Keratinocyte (primary cell): ENCODE data around the gene ARHGAP32. TPM values are rescaled to one million over a fixed set of nuclear protein-coding genes. Genes with fewer than 3 reads are reported as not detected.

Experiments used
- DNase-seq: peaks from one replicate; pipeline ENCODE4 v3.0.0-alpha.2; 2011; ENCODE audit warnings: low read depth, missing footprints, low spot score
- FAIRE-seq: peaks from 2 replicates; lab custom pipeline; 2011; peaks lifted over from hg19 to GRCh38; lab: Jason Lieb, UNC
- H2AFZ ChIP-seq: 2 replicates; pipeline ENCODE4 v1.6.0; 2012; ENCODE audit warnings: low read length, control low read depth, inconsistent platforms; ENCODE audit not compliant: control insufficient read depth
- H3K27ac ChIP-seq: 2 replicates; pipeline ENCODE4 v1.5.1; 2011; ENCODE audit warnings: low read length; ENCODE audit not compliant: control insufficient read depth, insufficient read depth
- H3K27me3 ChIP-seq: 3 replicates; pipeline ENCODE4 v1.6.0; 2011; ENCODE audit warnings: low read length; ENCODE audit not compliant: control insufficient read depth, insufficient read depth; ENCODE audit errors: extremely low read depth
- H3K36me3 ChIP-seq, 2 experiments: 2 replicates in 1 of 2; 3 replicates in 1 of 2; pipeline ENCODE4 v1.5.1; 2011; ENCODE audit warnings: low read length in 2 of 2, mild to moderate bottlenecking in 1 of 2; ENCODE audit not compliant: control insufficient read depth in 2 of 2, insufficient read depth in 2 of 2; ENCODE audit errors: extremely low read depth in 1 of 2
- H3K4me1 ChIP-seq: 3 replicates; pipeline ENCODE4 v1.5.1; 2011; ENCODE audit warnings: low read length; ENCODE audit not compliant: control insufficient read depth, insufficient read depth; ENCODE audit errors: extremely low read depth
- H3K4me2 ChIP-seq: 3 replicates; pipeline ENCODE4 v1.6.0; 2011; ENCODE audit warnings: low read depth, low read length; ENCODE audit not compliant: control insufficient read depth, insufficient read depth; ENCODE audit errors: extremely low read depth
- H3K4me3 ChIP-seq, 3 experiments: fragments of 200-600 bp in 1 of 3; sonication (generic) in 1 of 3; 2 replicates in 2 of 3; 3 replicates in 1 of 3; pipeline ENCODE4 v1.5.1; 2011 to 2016; ENCODE audit warnings: low read length in 3 of 3, mild to moderate bottlenecking in 3 of 3, control low read depth in 2 of 3, inconsistent platforms in 1 of 3, low read depth in 1 of 3, mixed read lengths in 1 of 3, mixed run types in 1 of 3, moderate library complexity in 1 of 3; ENCODE audit not compliant: control insufficient read depth in 2 of 3, insufficient read depth in 2 of 3; ENCODE audit errors: extremely low read depth in 1 of 3
- H3K79me2 ChIP-seq: 2 replicates; pipeline ENCODE4 v1.6.0; 2012; ENCODE audit warnings: low read length; ENCODE audit not compliant: control insufficient read depth, insufficient read depth
- H3K9ac ChIP-seq: 3 replicates; pipeline ENCODE4 v1.6.0; 2011; ENCODE audit warnings: low read length; ENCODE audit not compliant: control insufficient read depth, insufficient read depth; ENCODE audit errors: extremely low read depth
- H3K9me1 ChIP-seq: 3 replicates; pipeline ENCODE4 v1.6.0; 2011; ENCODE audit warnings: low read length; ENCODE audit not compliant: control insufficient read depth, insufficient read depth; ENCODE audit errors: extremely low read depth
- H3K9me3 ChIP-seq: 2 replicates; pipeline ENCODE4 v1.5.1; 2012; ENCODE audit warnings: low read depth, low read length; ENCODE audit not compliant: control insufficient read depth
- H4K20me1 ChIP-seq: 3 replicates; pipeline ENCODE4 v1.6.0; 2011; ENCODE audit warnings: low read length; ENCODE audit not compliant: control insufficient read depth, insufficient read depth; ENCODE audit errors: extremely low read depth
- EZH2 ChIP-seq: IDR thresholded peaks from one replicate; pipeline ENCODE4 v1.6.1; 2012; ENCODE audit warnings: inconsistent platforms, mild to moderate bottlenecking, low read length, moderate library complexity
- dilution Hi-C: fragments of 300-500 bp; cut with MboI; formaldehyde crosslinking; loops from one replicate; pipeline ENCODE4 v1.7.0; 2020; ENCODE audit warnings: low sequenced_read_pairs; ENCODE audit not compliant: extremely low pct_ligation_motif_present
- polyA plus RNA-seq, 5 experiments: library from polyadenylated mRNA; depleted of rRNA in 3 of 5; stranded (reverse) in 3 of 5; stranded (forward) in 1 of 5; unstranded in 1 of 5; fragments of >200 nt; gene quantifications; 1 replicate in 1 of 5; 2 replicates in 3 of 5; 3 replicates in 1 of 5; pipeline versions ENCODE4 v1.2.1 to v1.2.3, GENCODE V29; 2011 to 2012; ENCODE audit warnings: missing spikeins in 2 of 5, low read depth in 1 of 5, low replicate concordance in 1 of 5
- TF ChIP-seq, protein P1 (sequence below), 3 experiments: IDR thresholded peaks in 1 of 3; conservative IDR thresholded peaks in 1 of 3; optimal IDR thresholded peaks in 1 of 3; 2 replicates in 2 of 3; 3 replicates in 1 of 3; pipeline versions ENCODE3 to v1.5.1; 2011; ENCODE audit warnings: low read length in 3 of 3, mild to moderate bottlenecking in 3 of 3, moderate library complexity in 2 of 3, control low read depth in 1 of 3, inconsistent platforms in 1 of 3; ENCODE audit not compliant: insufficient read depth in 2 of 3; ENCODE audit errors: extremely low read depth in 1 of 3

ARHGAP32 gene
- polyA plus RNA-seq, 1 donor (not counting 4 experiments of a cell fraction or from before 2014, with no cell fraction given) = 10.8 TPM

DNA sequence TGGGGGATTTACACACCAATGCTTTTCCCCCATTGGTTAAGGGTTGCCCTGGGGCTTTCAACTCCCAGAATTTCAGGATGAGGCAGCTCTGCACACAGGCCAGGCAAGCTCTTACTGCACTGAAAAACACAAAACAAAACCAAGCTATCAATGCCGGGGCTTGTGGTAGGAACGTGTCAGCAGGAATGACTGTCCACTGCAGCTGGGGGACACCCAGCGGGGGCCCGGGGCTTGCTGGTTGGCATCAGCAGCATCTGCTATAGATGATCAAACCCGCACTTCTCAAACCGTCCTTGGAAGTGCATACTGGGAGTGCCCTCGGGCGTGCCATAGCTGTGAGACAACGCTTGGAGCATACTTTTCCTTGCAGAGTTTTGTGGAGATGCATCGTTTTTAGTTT lies 257.2 kb downstream of the ARHGAP32 start:
- dilution Hi-C loops = no loop called here
- peaks cover 2 to 8% of the 10 kb centered on the region in 2 experiments for H3K36me3 ChIP-seq
- no peak overlapping the region for H3K4me3 ChIP-seq
- no peaks in the 10 kb centered on the region for H3K9me1 ChIP-seq
- no peak overlapping the region for H3K27ac ChIP-seq
- H3K4me1 ChIP-seq = peaks cover 15% of the 10 kb centered on the region
- peaks cover 4% of the 10 kb centered on the region for H3K79me2 ChIP-seq
- no peaks in the 10 kb centered on the region for H3K9me3 ChIP-seq
- FAIRE-seq (no peak), DNase-seq (no peak)
- H4K20me1 ChIP-seq = no peaks in the 10 kb centered on the region
- no peak overlapping the region for H3K9ac ChIP-seq
- H2AFZ ChIP-seq = no peak overlapping the region
- H3K27me3 ChIP-seq = no peaks in the 10 kb centered on the region
- no peak for TF ChIP-seq EZH2
- TF ChIP-seq, protein P1, sequence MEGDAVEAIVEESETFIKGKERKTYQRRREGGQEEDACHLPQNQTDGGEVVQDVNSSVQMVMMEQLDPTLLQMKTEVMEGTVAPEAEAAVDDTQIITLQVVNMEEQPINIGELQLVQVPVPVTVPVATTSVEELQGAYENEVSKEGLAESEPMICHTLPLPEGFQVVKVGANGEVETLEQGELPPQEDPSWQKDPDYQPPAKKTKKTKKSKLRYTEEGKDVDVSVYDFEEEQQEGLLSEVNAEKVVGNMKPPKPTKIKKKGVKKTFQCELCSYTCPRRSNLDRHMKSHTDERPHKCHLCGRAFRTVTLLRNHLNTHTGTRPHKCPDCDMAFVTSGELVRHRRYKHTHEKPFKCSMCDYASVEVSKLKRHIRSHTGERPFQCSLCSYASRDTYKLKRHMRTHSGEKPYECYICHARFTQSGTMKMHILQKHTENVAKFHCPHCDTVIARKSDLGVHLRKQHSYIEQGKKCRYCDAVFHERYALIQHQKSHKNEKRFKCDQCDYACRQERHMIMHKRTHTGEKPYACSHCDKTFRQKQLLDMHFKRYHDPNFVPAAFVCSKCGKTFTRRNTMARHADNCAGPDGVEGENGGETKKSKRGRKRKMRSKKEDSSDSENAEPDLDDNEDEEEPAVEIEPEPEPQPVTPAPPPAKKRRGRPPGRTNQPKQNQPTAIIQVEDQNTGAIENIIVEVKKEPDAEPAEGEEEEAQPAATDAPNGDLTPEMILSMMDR (optimal IDR thresholded peaks at IDR 0.05 in 1 of 3, IDR thresholded peaks at IDR 0.05 in 1 of 3, conservative IDR thresholded peaks at IDR 0.05 in 1 of 3; ENCODE audit: extremely low read depth in 1 of 3, insufficient read depth in 2 of 3, low read length in 3 of 3) = no peak
- H3K4me2 ChIP-seq = no peak overlapping the region

DNA sequence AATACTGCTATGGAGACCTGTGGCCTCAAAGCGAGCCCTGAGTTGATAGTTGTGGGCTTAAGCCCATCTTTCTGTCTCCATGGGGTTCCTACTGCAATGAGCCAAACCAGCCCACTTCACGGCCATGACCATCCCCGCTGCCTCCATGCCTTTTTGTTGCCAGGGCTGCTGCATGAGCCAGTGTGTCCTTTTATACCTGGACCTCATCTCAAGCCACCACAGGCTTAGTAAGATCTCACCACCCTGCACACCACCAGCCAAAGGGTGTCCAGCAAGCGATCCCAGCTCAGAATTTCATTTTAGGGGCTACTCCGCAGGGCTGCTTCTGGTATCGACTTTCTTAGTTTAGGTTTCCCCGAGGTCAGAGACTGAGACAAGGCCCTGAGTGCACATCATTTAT lies 257.8 kb downstream of the ARHGAP32 start:
- no peaks in the 10 kb centered on the region for H3K27me3 ChIP-seq
- peaks cover 9% of the 10 kb centered on the region for H3K4me1 ChIP-seq
- peaks cover 2 to 8% of the 10 kb centered on the region in 2 experiments for H3K36me3 ChIP-seq
- dilution Hi-C loops = no loop called here
- FAIRE-seq (no peak), DNase-seq (no peak)
- H3K4me3 ChIP-seq = no peak overlapping the region
- H3K9ac ChIP-seq = no peak overlapping the region
- TF ChIP-seq, protein P1 (optimal IDR thresholded peaks at IDR 0.05 in 1 of 3, IDR thresholded peaks at IDR 0.05 in 1 of 3, conservative IDR thresholded peaks at IDR 0.05 in 1 of 3; ENCODE audit: extremely low read depth in 1 of 3, insufficient read depth in 2 of 3, low read length in 3 of 3) = no peak
- no peak for TF ChIP-seq EZH2
- H3K79me2 ChIP-seq = peaks cover 4% of the 10 kb centered on the region
- no peak overlapping the region for H2AFZ ChIP-seq
- no peaks in the 10 kb centered on the region for H3K9me3 ChIP-seq
- no peak overlapping the region for H3K27ac ChIP-seq
- H3K9me1 ChIP-seq = no peaks in the 10 kb centered on the region
- no peak overlapping the region for H3K4me2 ChIP-seq
- H4K20me1 ChIP-seq = no peaks in the 10 kb centered on the region
